Suprapubic skin (tissue), 4 donors: Measurements from ENCODE around the gene PYURF. TPM values are rescaled to one million over a fixed set of nuclear protein-coding genes. Genes with fewer than 3 reads are reported as not detected.

ENCODE experiments used
- DNase-seq, 2 donors: peaks; one replicate each; pipeline ENCODE4 v3.0.0-alpha.2; 2019; ENCODE audit warnings: low spot score in 2 of 2
- H3K27ac ChIP-seq: fragments of 200-600 bp; sonication (generic); one replicate; pipeline ENCODE4 v1.5.1; 2019
- H3K27me3 ChIP-seq: fragments of 200-600 bp; sonication (generic); one replicate; pipeline ENCODE4 v1.5.1; 2019
- H3K36me3 ChIP-seq: fragments of 200-600 bp; sonication (generic); one replicate; pipeline ENCODE4 v1.5.1; 2019
- H3K4me1 ChIP-seq: fragments of 200-600 bp; sonication (generic); one replicate; pipeline ENCODE4 v1.5.1; 2019
- H3K4me3 ChIP-seq: fragments of 200-600 bp; sonication (generic); one replicate; pipeline ENCODE4 v1.5.1; 2019; ENCODE audit warnings: mild to moderate bottlenecking
- H3K9me3 ChIP-seq: fragments of 200-600 bp; sonication (generic); one replicate; pipeline ENCODE4 v1.5.1; 2019
- CTCF ChIP-seq, 2 donors: fragments of 200-600 bp in 1 of 2; fragments of 450-650 bp in 1 of 2; sonication (generic) in 1 of 2; IDR thresholded peaks; one replicate each; pipeline ENCODE4 v1.5.1; 2016 to 2019; ENCODE audit warnings: antibody characterized with exemption in 2 of 2, mild to moderate bottlenecking in 1 of 2, moderate library complexity in 1 of 2
- EP300 ChIP-seq: sonication (generic); formaldehyde crosslinking; IDR thresholded peaks from one replicate; pipeline ENCODE4 v1.6.1; 2017; ENCODE audit warnings: antibody characterized with exemption
- POLR2A ChIP-seq, 2 donors: fragments of 450-650 bp; IDR thresholded peaks; one replicate each; pipeline ENCODE4 v1.6.1; 2017; ENCODE audit warnings: antibody characterized with exemption in 2 of 2, mild to moderate bottlenecking in 2 of 2, moderate library complexity in 2 of 2
- POLR2AphosphoS5 ChIP-seq, 3 donors: sonication (generic); formaldehyde crosslinking; IDR thresholded peaks; one replicate each; pipeline ENCODE4 v1.6.1; 2017; ENCODE audit warnings: antibody characterized with exemption in 3 of 3
- WGBS: methylation state at CpG from one replicate; pipeline ENCODE4 v1.1.5; 2018; 5-methylcytosine and 5-hydroxymethylcytosine counted together
- total RNA-seq, 4 donors: library from RNA; depleted of rRNA; stranded (reverse); fragments of >200 nt; gene quantifications; one replicate each; pipeline ENCODE4 v1.1.0, GENCODE V29; 2016

Gene PYURF
- total RNA-seq, 4 donors from 2014 or later: 52.0 to 88.9 (median 82.2) TPM

DNA sequence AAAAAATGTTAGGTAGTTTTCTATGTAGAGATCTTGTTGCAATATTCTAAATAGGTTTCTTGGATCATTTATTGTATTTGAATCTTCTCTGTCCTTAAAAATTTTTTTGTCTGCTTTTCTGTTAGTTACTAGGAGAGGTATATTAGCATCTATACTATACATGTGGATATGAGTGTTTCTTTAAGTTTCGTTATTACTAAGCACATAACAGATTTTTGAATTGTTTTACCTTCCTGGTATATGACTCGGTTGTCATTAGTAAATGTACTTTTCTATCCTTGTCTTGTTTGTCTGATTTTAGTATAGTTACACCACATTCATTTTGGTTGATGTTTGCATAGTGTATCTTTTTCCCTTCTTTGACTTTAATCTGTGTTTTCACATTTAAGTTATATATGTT, 20.2 kb downstream of the PYURF start:
- Histone ChIP-seq H3K9me3 (no peaks in the 10 kb centered on the region), H3K27ac (no peak overlapping the region), H3K4me3 (no peak overlapping the region), H3K27me3 (no peaks in the 10 kb centered on the region), H3K36me3 (no peaks in the 10 kb centered on the region), H3K4me1 (no peaks in the 10 kb centered on the region)
- no peak for DNase-seq
- TF ChIP-seq POLR2A (IDR thresholded peaks at IDR 0.05) (no peak), EP300 (no peak), POLR2AphosphoS5 (IDR thresholded peaks at IDR 0.05) (no peak), CTCF (IDR thresholded peaks at IDR 0.05) (no peak)
- WGBS: 93% methylated on average over 2 of the region's 2 CpGs

- Histone ChIP-seq H3K4me3 (no peak overlapping the region), H3K27me3 (no peaks in the 10 kb centered on the region), H3K36me3 (peaks cover 7% of the 10 kb centered on the region), H3K9me3 (no peaks in the 10 kb centered on the region), H3K4me1 (no peaks in the 10 kb centered on the region), H3K27ac (no peak overlapping the region)
- DNase-seq: no peak
- 96% methylated on average over 2 of the region's 2 CpGs for WGBS
- no peak for TF ChIP-seq POLR2A (IDR thresholded peaks at IDR 0.05)
Measured at GRCh38 chr4:88497859-88498409, 25.6 kb downstream of the PYURF start.

DNA sequence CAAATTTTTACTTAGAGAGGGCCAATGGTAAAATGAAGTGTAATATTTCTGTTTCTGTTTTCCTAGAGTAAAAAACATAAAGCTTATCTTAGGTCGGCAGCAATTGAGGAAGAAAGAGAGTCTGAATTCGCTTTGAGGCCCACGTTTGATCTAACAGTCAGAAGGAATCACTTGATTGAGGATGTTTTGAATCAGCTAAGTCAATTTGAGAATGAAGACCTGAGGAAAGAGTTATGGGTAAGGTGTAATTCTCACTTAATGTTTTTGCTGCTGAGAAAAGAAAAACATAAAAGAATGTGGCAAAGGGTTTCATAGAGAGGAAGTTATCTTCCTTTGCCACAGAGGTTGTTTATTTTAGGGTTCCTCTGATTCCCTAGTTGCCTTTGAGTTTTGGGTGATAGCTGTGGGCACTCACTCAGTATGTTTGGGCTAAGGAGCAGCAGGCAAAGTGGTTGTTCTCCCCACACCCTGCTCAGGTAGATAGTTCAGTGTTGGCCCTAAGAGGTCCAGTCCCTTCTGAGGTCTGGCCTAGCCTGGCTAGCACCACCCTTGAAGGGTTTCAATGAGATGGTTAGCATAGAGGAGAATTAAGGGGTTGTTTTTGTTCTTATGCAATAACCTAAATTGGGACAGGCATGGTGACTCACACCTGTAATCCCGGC, 34.3 kb downstream of the PYURF start:
- TF ChIP-seq EP300 (no peak), POLR2A (IDR thresholded peaks at IDR 0.05) (no peak), CTCF (IDR thresholded peaks at IDR 0.05) (no peak), POLR2AphosphoS5 (IDR thresholded peaks at IDR 0.05) (no peak)
- H3K4me3 ChIP-seq: no peak overlapping the region
- no peak overlapping the region for H3K27ac ChIP-seq
- no peaks in the 10 kb centered on the region for H3K27me3 ChIP-seq
- H3K4me1 ChIP-seq: no peaks in the 10 kb centered on the region
- DNase-seq: no peak
- peaks cover 9% of the 10 kb centered on the region for H3K36me3 ChIP-seq
- WGBS: 83% methylated on average over 4 of the region's 4 CpGs
- H3K9me3 ChIP-seq: no peaks in the 10 kb centered on the region

DNA sequence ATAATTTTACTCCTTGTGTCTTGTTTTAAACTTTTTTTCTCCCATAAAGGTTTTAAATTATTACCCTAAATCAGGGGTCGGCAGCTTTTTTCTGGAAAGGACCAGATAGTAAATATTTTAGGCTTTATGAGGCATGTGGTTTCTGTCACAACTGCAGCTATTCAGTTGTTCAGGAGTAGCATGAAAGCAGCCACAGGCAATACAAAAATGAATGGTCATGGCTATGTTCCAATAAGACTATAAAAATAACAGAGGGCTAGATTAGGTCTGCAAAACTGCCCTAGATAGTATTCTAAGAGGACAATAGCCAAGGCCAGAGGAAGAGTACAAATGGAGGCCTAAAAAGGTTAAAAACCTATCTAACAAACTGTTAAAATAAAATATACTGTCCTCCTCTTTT, 42.0 kb downstream of the PYURF start:
- WGBS: 45% methylated on average over 1 of the region's 1 CpG

DNA sequence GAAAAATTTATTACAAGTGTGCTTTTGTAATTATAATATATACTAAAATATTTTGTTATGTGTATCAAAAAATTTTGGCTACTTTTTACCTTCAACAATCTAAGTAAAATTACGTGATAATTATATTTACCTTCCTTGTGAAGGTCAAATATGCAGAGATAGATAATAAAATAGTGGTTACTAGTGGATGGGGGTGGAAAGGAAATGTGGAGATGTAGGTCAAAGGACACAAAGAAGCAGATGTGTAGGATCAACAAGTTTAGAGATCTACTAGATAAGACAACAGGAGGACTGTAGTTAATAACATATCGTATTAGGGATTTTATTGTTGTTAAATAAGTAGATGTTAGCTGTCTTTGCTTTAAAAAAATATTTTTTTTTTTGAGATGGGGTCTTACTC, 45.3 kb downstream of the PYURF start:
- no peaks in the 10 kb centered on the region for H3K27me3 ChIP-seq
- no peak for DNase-seq
- peaks cover 6% of the 10 kb centered on the region for H3K36me3 ChIP-seq
- no peaks in the 10 kb centered on the region for H3K4me1 ChIP-seq
- WGBS: 90% methylated on average over 2 of the region's 2 CpGs
- TF ChIP-seq POLR2A (IDR thresholded peaks at IDR 0.05) (no peak), POLR2AphosphoS5 (IDR thresholded peaks at IDR 0.05) (no peak), EP300 (no peak), CTCF (IDR thresholded peaks at IDR 0.05) (no peak)
- no peak overlapping the region for H3K4me3 ChIP-seq
- no peaks in the 10 kb centered on the region for H3K9me3 ChIP-seq
- H3K27ac ChIP-seq: no peak overlapping the region

More for the DNA sequence above, 42.0 kb downstream of the PYURF start:
- no peaks in the 10 kb centered on the region for H3K9me3 ChIP-seq
- H3K36me3 ChIP-seq: peaks cover 5% of the 10 kb centered on the region
- TF ChIP-seq CTCF (IDR thresholded peaks at IDR 0.05) (no peak), POLR2A (IDR thresholded peaks at IDR 0.05) (no peak), POLR2AphosphoS5 (IDR thresholded peaks at IDR 0.05) (no peak), EP300 (no peak)
- no peaks in the 10 kb centered on the region for H3K27me3 ChIP-seq
- no peak overlapping the region for H3K27ac ChIP-seq
- H3K4me1 ChIP-seq: no peaks in the 10 kb centered on the region
- no peak for DNase-seq
- no peak overlapping the region for H3K4me3 ChIP-seq
